Measurements from ENCODE around the gene ZNF775.

The ZNF775 gene

DNA sequence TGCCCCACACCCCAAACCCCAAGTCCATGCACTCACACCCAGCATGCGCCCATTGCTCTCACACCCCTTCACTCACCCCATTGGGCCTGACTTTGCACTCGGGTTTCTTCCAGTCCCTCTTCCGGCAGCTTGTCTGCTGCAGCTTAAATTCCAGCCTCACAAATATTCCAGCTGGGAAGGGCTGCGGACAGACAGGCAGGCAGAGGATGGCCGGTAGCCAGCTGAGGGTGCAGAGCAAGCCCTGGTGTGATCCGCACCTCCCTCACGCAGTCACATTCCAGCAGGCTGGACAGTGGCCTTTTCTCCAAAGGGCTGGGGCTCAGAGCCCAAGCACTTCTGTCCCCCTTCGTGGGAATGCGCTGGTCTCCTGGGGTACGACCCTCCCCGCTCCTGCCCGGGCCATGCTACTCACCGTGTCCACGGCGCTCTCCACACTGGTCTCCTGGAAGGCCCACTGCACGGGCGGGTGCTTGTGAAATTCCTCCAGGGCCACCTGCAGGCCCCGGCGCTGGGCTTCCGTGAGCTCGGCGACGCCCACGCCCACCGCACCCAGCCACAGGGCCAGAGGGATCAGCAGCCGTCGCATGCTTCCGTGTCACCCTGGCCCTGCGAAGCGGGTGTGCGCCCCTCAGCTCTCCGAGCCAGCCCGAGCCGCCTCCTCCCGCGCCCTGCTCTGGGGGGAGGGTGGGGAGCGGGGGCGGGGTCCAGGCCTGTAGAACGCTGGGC is 38.9 kb upstream of the ZNF775 start:
- peak; percentile 66 for DNase-seq (ENCODE audit: low read depth)
- TF ChIP-seq, protein P1, sequence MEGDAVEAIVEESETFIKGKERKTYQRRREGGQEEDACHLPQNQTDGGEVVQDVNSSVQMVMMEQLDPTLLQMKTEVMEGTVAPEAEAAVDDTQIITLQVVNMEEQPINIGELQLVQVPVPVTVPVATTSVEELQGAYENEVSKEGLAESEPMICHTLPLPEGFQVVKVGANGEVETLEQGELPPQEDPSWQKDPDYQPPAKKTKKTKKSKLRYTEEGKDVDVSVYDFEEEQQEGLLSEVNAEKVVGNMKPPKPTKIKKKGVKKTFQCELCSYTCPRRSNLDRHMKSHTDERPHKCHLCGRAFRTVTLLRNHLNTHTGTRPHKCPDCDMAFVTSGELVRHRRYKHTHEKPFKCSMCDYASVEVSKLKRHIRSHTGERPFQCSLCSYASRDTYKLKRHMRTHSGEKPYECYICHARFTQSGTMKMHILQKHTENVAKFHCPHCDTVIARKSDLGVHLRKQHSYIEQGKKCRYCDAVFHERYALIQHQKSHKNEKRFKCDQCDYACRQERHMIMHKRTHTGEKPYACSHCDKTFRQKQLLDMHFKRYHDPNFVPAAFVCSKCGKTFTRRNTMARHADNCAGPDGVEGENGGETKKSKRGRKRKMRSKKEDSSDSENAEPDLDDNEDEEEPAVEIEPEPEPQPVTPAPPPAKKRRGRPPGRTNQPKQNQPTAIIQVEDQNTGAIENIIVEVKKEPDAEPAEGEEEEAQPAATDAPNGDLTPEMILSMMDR (IDR thresholded peaks at IDR 0.05; ENCODE audit: low read length, missing control alignments), result no peak
- H3K4me3 ChIP-seq (replicated peaks; ENCODE audit: low read depth, low read length), result peak overlapping the region; percentile 64

GRCh38 chr7:150340875-150341262 is 38.3 kb upstream of the ZNF775 start:
- no peak for DNase-seq (ENCODE audit: low read depth)
- H3K4me3 ChIP-seq (replicated peaks; ENCODE audit: low read depth, low read length), result peak overlapping the region; percentile 64
- TF ChIP-seq, protein P1 (IDR thresholded peaks at IDR 0.05; ENCODE audit: low read length, missing control alignments), result no peak

DNA sequence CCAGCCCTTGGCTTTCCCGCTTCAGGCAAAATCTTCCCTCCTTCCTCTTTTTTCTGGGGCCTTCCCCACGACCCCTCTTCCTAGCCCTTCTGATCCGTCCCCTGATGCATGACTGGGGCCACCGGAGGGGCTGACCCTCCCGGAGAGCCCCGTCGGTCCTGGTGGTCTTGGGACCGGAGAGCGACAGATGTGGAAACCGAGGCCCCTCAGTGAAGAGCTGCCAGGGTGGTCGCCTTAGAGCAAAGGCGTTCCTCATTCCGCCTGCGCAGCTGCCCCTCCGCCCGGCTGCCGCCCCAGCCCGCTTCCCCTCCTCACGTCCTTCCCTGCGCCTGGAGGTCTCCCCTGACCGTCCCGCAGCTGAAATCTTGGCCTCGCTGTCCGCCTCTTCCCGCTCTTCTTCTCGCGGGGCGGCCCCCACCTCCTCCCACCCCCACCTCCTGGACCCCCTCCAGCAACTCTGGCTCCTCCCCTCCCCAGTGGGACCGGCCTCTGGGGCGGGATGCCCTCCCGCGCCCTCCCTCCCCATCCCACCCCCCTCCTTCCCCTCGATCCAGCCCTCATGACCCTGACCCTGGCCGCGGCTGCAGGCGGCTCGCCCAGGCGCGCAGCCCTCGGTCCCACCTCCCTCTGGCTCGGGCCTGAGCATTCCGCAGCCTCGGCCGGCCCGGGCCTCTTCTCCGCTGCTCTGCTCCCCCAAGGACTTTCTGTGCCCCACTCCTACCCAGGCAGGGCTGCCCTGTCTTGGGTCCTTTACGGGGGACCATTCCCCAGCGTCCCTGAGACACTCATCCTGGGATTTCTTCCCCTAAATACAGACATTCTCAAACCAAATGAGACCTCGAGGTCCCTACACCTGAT is 37.6 kb upstream of the ZNF775 start, which contains the start of gene RARRES2:
RARRES2 (minus strand) TSS at position 367 of the 858 bp plus-strand sequence. CDS start 1,020 bp downstream, outside the sequence.
- TF ChIP-seq, protein P1 (IDR thresholded peaks at IDR 0.05; ENCODE audit: low read length, missing control alignments), result no peak
- DNase-seq (ENCODE audit: low read depth), result peak; percentile 74
- peak within 1 kb of the TSS; percentile 64 for H3K4me3 ChIP-seq (replicated peaks; ENCODE audit: low read depth, low read length)

GRCh38 chr7:150342121-150342408 is 37.1 kb upstream of the ZNF775 start:
- no peak for DNase-seq (ENCODE audit: low read depth)
- TF ChIP-seq, protein P1 (IDR thresholded peaks at IDR 0.05; ENCODE audit: low read length, missing control alignments), result no peak
- no peak overlapping the region for H3K4me3 ChIP-seq (replicated peaks; ENCODE audit: low read depth, low read length)

- TF ChIP-seq, protein P1 (IDR thresholded peaks at IDR 0.05; ENCODE audit: low read length, missing control alignments), result no peak
- DNase-seq (ENCODE audit: low read depth), result no peak
- no peak overlapping the region for H3K4me3 ChIP-seq (replicated peaks; ENCODE audit: low read depth, low read length)
Measured at GRCh38 chr7:150343225-150343624, 35.9 kb upstream of the ZNF775 start.

GRCh38 chr7:150344299-150344698 is 34.8 kb upstream of the ZNF775 start:
- TF ChIP-seq, protein P1 (IDR thresholded peaks at IDR 0.05; ENCODE audit: low read length, missing control alignments), result no peak

More at GRCh38 chr7:150344299-150344698, 34.8 kb upstream of the ZNF775 start:
- no peak overlapping the region for H3K4me3 ChIP-seq (replicated peaks; ENCODE audit: low read depth, low read length)
- no peak for DNase-seq (ENCODE audit: low read depth)
